Measurements from ENCODE around the gene MIER3. TPM values are rescaled to one million over a fixed set of nuclear protein-coding genes. Genes with fewer than 3 reads are reported as not detected.
"Not testable (repeated sequence)": the region's sequence is repeated elsewhere in the genome, so short reads cannot be mapped to it uniquely, and the experiment has no call there.

MIER3 gene
- total RNA-seq, 1 donor from 2014 or later = 41.3 TPM

GRCh38 chr5:56983593-56984361, 31.9 kb upstream of the MIER3 start:
- H3K9me3 Mint-ChIP-seq (ENCODE audit: unreplicated experiment) = no peaks in the 10 kb centered on the region

GRCh38 chr5:56981548-56982315, 29.8 kb upstream of the MIER3 start:
- H3K4me3 Mint-ChIP-seq (ENCODE audit: unreplicated experiment) = peak overlapping the region; percentile 26
- H3K27me3 Mint-ChIP-seq (ENCODE audit: unreplicated experiment) = peaks cover 1% of the 10 kb centered on the region
- H3K27ac Mint-ChIP-seq (ENCODE audit: unreplicated experiment) = peak overlapping the region; percentile 10
- DNase-seq = no peak
- H3K9me3 Mint-ChIP-seq (ENCODE audit: unreplicated experiment) = no peaks in the 10 kb centered on the region
- H3K36me3 Mint-ChIP-seq (ENCODE audit: unreplicated experiment) = peaks cover 6% of the 10 kb centered on the region
- peaks cover 10% of the 10 kb centered on the region for H3K4me1 Mint-ChIP-seq (ENCODE audit: low read depth, unreplicated experiment)
- no peak for TF ChIP-seq CTCF (IDR thresholded peaks at IDR 0.05; ENCODE audit: partially characterized antibody, unreplicated experiment)

More at GRCh38 chr5:56983593-56984361, 31.9 kb upstream of the MIER3 start:
- DNase-seq = no peak
- H3K27me3 Mint-ChIP-seq (ENCODE audit: unreplicated experiment) = peaks cover 1% of the 10 kb centered on the region
- no peak overlapping the region for H3K27ac Mint-ChIP-seq (ENCODE audit: unreplicated experiment)
- peaks cover 10% of the 10 kb centered on the region for H3K4me1 Mint-ChIP-seq (ENCODE audit: low read depth, unreplicated experiment)
- H3K36me3 Mint-ChIP-seq (ENCODE audit: unreplicated experiment) = peaks cover 6% of the 10 kb centered on the region
- TF ChIP-seq CTCF (IDR thresholded peaks at IDR 0.05; ENCODE audit: partially characterized antibody, unreplicated experiment) = no peak
- no peak overlapping the region for H3K4me3 Mint-ChIP-seq (ENCODE audit: unreplicated experiment)

- H3K4me3 Mint-ChIP-seq (ENCODE audit: unreplicated experiment) = no peak overlapping the region
- peak overlapping the region; percentile 18 for H3K27ac Mint-ChIP-seq (ENCODE audit: unreplicated experiment)
- no peak for DNase-seq
- peaks cover 1% of the 10 kb centered on the region for H3K27me3 Mint-ChIP-seq (ENCODE audit: unreplicated experiment)
- peaks cover 6% of the 10 kb centered on the region for H3K36me3 Mint-ChIP-seq (ENCODE audit: unreplicated experiment)
- peaks cover 10% of the 10 kb centered on the region for H3K4me1 Mint-ChIP-seq (ENCODE audit: low read depth, unreplicated experiment)
- H3K9me3 Mint-ChIP-seq (ENCODE audit: unreplicated experiment) = no peaks in the 10 kb centered on the region
- no peak for TF ChIP-seq CTCF (IDR thresholded peaks at IDR 0.05; ENCODE audit: partially characterized antibody, unreplicated experiment)
Measured at GRCh38 chr5:56979968-56980367, 28.0 kb upstream of the MIER3 start.

- not testable (repeated sequence) for H3K27me3 Mint-ChIP-seq (ENCODE audit: unreplicated experiment); H3K4me3 Mint-ChIP-seq (ENCODE audit: unreplicated experiment); DNase-seq; H3K27ac Mint-ChIP-seq (ENCODE audit: unreplicated experiment); H3K36me3 Mint-ChIP-seq (ENCODE audit: unreplicated experiment); H3K9me3 Mint-ChIP-seq (ENCODE audit: unreplicated experiment)
- H3K4me1 Mint-ChIP-seq (ENCODE audit: low read depth, unreplicated experiment) = peaks cover 10% of the 10 kb centered on the region
Measured at GRCh38 chr5:56979526-56979925, 27.6 kb upstream of the MIER3 start.

- peaks cover 1% of the 10 kb centered on the region for H3K27me3 Mint-ChIP-seq (ENCODE audit: unreplicated experiment)
- no peak for TF ChIP-seq CTCF (IDR thresholded peaks at IDR 0.05; ENCODE audit: partially characterized antibody, unreplicated experiment)
- peaks cover 14% of the 10 kb centered on the region for H3K4me1 Mint-ChIP-seq (ENCODE audit: low read depth, unreplicated experiment)
- H3K9me3 Mint-ChIP-seq (ENCODE audit: unreplicated experiment) = no peaks in the 10 kb centered on the region
- peaks cover 6% of the 10 kb centered on the region for H3K36me3 Mint-ChIP-seq (ENCODE audit: unreplicated experiment)
- H3K27ac Mint-ChIP-seq (ENCODE audit: unreplicated experiment) = no peak overlapping the region
- H3K4me3 Mint-ChIP-seq (ENCODE audit: unreplicated experiment) = no peak overlapping the region
- no peak for DNase-seq
Measured at GRCh38 chr5:56977822-56978221, 25.9 kb upstream of the MIER3 start.
